Fibroblast of villous mesenchyme (primary cell): ENCODE data around the gene CMTM3. TPM values are rescaled to one million over a fixed set of nuclear protein-coding genes. Genes with fewer than 3 reads are reported as not detected.

Source experiments
- DNase-seq: peaks from one replicate; pipeline ENCODE4 v3.0.0-alpha.2; 2010; ENCODE audit warnings: low read depth
- H3K4me3 ChIP-seq: 2 replicates; pipeline ENCODE4 v1.5.1; 2011; ENCODE audit warnings: low read depth, mild to moderate bottlenecking, low read length
- CTCF ChIP-seq: IDR thresholded peaks from 2 replicates; pipeline ENCODE4 v1.5.1; 2012; ENCODE audit warnings: low read depth, mild to moderate bottlenecking, low read length; ENCODE audit not compliant: insufficient read depth
- small RNA-seq: library from RNA; depleted of rRNA; stranded (forward); fragments of <200 nt; gene quantifications from one replicate; pipeline ENCODE3, GENCODE V24; 2012
- total RNA-seq: library from RNA; depleted of rRNA; stranded (reverse); fragments of >200 nt; gene quantifications from 2 replicates; pipeline ENCODE4 v1.2.3, GENCODE V29; 2012

CMTM3 gene
- total RNA-seq, 1 donor = 22.0 TPM

- H3K4me3 ChIP-seq = no peak overlapping the region
- TF ChIP-seq CTCF = peak; percentile 57
- DNase-seq = peak; percentile 45
Observed at GRCh38 chr16:66662445-66663194, 58.1 kb downstream of the CMTM3 start.

Small RNA genes within 50 kb of the gene (small RNA-seq; reads per million reads assigned to genes)
- gene CKLF-CMTM1 = not detected

Other genes starting within 250 kb of the CMTM3 start
- not detected in 2 replicates for gene CDH5, start 238.0 kb upstream of the CMTM3 start, total RNA-seq
- under 0.01 and 0.32 TPM in 2 replicates for gene BEAN1, start 177.4 kb upstream of the CMTM3 start, total RNA-seq
- gene TK2, start 54.6 kb upstream of the CMTM3 start, total RNA-seq = 38.9 and 41.9 TPM in 2 replicates
- 55.4 and 58.3 TPM in 2 replicates for gene CKLF, start 52.1 kb upstream of the CMTM3 start, total RNA-seq
- gene CMTM1, start 38.3 kb upstream of the CMTM3 start, total RNA-seq = 2.3 and 3.9 TPM in 2 replicates
- gene CMTM2, start 25.2 kb upstream of the CMTM3 start, total RNA-seq = not detected in 2 replicates
- 20.7 and 22.5 TPM in 2 replicates for gene CMTM4, start 92.0 kb downstream of the CMTM3 start, total RNA-seq
- gene DYNC1LI2, start 146.9 kb downstream of the CMTM3 start, total RNA-seq = 146 and 147 TPM in 2 replicates
- under 0.01 TPM in 1 of 2 replicates, not detected in the other for gene TERB1, start 196.9 kb downstream of the CMTM3 start, total RNA-seq
- gene NAE1, start 226.3 kb downstream of the CMTM3 start, total RNA-seq = 67.6 and 91.1 TPM in 2 replicates
- not detected in 2 replicates for gene CA7, start 239.7 kb downstream of the CMTM3 start, total RNA-seq